HG03521 (cell line): ENCODE results near the gene MIS12.

Experiments
- ATAC-seq: cut with Tn5 transposase; IDR thresholded peaks from one replicate; pipeline ENCODE4 v1.9.1; 2021; ENCODE audit warnings: mild to moderate bottlenecking, moderate library complexity; ENCODE audit not compliant: unreplicated experiment

Gene MIS12

GRCh38 chr17:5486206-5487124 lies at the start of gene MIS12:
Gene MIS12, plus strand, starts transcription at chr17:5486566. Its CDS starts 2,297 bp downstream, at chr17:5488863.
- ATAC-seq, result peak; percentile 88

DNA sequence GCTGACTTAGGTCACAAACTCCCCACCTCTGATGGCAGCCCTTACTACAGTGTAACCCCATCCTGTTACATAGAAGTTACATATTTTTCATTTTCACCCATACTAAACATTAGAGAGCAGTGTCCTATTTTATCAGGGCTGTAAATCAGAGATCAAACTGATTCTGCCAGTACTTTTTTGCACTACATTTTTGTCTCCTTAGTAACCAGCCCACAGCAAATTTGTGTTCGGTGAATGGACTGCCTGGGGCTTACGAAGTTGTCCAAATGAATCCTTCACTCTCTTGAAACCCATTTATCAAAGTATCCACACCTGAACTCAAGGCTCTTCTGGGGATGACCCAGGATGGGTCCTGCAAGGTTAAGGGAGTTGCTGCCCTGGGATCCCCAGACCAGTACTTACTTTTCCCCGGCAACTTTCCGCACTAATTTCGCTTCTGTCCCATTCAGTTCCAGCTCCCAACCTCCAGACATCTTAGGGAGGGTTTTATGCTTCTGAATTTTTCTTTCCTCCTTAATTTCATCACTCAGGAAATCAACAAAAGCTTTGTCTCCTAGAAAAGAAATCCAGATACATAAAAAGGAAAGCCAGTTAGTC lies 48.5 kb upstream of the MIS12 start:
- ATAC-seq, result no peak

- peak; percentile 81 for ATAC-seq
Observed at GRCh38 chr17:5438716-5439445, 47.5 kb upstream of the MIS12 start, which contains the start of gene C1QBP. Gene C1QBP, minus strand, starts transcription at chr17:5439155. Its CDS starts 82 bp downstream, at chr17:5439073.

GRCh38 chr17:5439446-5439764 lies 47.0 kb upstream of the MIS12 start:
- no peak for ATAC-seq

DNA sequence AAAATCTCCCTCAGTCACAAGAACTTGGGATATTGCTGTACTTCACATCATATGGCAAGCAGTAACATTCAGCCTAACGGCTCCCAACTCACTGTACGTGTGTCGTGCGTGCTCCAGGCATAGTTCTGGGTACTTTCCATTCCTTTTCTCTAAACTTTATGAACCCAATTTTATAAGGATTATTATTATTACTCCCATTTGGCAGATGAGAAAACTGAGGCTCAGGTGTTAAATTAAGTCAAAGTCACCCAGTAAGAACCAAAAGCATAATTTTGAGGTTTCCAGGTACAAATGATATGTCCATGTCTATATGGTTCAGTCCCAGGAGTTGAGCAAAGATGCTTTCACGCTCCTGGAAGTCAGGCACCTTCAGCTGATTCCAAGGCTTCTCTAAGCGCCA lies 42.6 kb upstream of the MIS12 start:
- ATAC-seq, result no peak

DNA sequence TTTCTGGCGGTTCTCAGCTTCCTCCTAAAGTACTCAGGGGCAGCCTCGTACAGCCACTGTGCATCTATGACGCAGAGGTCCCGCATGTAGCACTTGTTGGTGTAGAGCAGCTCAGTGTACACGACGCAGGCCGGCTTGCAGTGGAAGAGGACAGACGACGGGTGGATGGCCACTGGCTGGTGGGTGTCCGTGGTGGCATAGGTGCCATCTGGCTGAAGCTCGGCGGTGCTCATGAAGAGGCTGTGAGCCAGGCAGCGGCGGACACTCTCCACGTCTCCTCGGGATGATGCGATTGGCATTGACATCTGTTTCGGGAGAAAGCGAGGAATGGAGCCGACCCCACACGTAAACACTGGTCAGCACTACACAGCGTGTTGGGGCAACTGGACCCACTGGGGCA lies 42.2 kb upstream of the MIS12 start:
- ATAC-seq, result no peak

GRCh38 chr17:5446786-5447185 lies 39.6 kb upstream of the MIS12 start:
- no peak for ATAC-seq

GRCh38 chr17:5464717-5465507 lies 21.5 kb upstream of the MIS12 start:
- ATAC-seq, result no peak

DNA sequence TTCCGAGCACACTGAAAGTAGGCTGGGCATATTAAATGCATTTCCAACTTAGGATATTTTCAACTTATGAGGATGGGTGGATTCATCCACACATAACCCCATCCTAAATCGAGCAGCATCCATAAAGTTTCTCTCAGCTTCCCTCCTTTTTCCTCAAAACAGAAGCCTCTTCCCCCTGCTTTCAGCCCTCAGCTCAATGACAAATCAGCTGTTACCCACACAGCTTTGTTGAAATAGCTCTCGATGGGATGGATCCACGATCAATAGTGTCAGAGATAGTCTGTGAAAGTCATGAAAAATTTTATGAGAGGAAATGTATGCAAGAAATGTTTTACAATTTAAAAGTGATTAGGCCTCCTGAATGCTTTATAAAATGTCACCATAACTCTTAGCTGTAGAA lies 20.1 kb upstream of the MIS12 start:
- ATAC-seq, result no peak

GRCh38 chr17:5467416-5467815 lies 18.9 kb upstream of the MIS12 start:
- no peak for ATAC-seq

DNA sequence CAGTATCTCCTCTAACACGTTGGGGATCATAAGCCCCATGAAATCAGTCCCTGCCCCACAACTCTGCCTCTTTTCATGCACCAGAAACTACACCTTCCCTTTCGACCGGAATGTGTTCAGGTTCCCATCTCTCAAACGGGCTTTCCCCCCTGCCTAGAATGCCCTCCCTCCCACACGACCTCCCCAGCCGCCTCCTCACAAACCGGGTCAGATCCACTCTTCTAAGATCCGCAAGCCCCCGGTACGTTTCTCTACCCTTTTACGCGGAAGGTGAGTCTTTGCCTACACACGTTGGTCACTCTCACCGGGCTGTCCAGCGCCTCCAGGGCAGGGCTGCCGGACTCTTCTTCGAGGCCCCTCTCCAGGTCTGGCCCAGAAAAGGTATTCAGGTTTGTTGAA lies 18.3 kb upstream of the MIS12 start:
- ATAC-seq, result peak; percentile 14

DNA sequence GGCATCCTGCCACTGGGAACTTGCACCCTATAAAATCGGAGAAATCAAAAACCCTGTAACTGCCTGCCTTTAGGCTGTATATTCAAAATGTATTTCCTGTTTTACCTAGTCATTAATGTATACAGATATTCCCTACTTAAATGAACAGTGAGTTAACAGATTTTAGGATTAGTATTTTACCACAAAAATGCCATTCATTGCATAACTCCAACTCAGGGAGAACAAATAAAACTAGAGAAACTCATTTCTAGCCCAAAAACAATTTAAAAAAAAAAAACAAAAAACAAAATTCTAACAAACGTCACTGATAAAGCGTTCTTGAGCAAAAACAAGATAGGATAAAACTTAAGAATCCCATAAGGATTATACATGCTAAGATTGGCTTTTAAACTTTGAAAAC lies 13.9 kb upstream of the MIS12 start:
- ATAC-seq, result no peak

GRCh38 chr17:5473906-5474305 lies 12.5 kb upstream of the MIS12 start:
- no peak for ATAC-seq

- ATAC-seq, result no peak
Observed at GRCh38 chr17:5478992-5479391, 7.4 kb upstream of the MIS12 start.

DNA sequence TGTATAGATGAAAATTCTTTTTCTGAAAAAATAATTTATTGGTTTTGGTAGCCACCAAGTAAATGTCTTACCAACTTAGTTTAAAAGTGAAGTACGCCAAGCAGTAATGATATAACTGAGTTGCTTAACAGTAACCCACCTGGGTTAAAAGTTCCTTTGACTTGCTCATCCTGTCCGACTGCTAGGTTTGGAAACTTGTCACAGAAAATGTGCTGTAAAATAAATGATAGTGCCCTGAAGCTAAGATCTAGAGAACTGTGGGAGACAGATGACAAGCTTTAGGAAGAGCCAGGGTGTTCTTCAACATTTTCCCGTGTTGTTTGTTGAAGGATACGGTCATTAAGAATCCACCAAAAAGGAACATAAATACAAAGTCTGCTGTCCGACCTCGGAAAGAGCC lies 5.4 kb upstream of the MIS12 start:
- no peak for ATAC-seq

- ATAC-seq, result no peak
Observed at GRCh38 chr17:5481451-5481850, 4.9 kb upstream of the MIS12 start.

DNA sequence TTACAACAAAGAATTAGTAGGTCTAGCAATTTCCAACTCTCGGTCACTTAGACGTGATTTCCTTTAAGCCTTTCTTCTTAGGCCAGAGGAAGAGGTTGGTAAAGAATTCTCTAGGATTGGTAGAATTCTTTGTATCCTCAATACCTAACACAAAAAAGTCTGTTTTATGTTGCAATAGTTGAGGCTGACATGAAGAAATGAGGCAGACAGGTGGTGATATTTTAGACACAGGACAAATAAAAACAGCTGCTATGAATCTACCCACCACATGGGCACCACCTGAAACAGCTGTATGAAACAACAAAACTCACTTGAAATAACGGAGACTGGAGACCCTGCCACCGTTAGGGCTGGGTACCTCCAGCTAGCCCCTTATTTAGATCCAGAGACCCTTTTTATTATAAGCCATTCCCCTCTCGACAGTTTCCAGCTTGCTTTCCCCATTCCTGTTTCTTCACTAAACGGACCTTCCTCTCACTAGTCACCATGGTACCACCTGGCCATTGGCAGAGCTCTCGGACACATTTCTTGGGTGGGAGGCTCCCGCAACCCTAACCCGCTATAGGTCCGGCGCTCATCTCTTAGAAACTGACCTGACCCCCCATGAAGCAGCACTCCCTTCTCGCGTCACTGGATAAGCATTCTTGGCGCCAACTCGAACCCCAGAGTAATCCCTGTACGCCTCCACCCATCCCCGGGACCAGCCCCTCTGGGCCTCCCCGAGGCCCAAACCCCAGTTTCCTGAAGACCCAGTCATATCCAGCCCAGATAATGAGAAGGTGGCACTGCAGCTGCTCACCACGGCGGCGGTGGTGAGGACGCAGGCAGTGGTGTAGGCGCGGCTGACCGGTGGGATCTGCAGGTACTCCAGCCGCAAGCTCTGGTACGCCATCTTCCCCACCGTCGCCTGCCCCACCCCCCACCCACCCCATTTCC lies 828 bp upstream of the MIS12 start, which contains the start of gene DERL2:
Gene DERL2, minus strand, starts transcription at position 909 of the 936 bp plus-strand sequence. Its CDS starts 17 bp downstream, at position 892.
- peak; percentile 15 for ATAC-seq

DNA sequence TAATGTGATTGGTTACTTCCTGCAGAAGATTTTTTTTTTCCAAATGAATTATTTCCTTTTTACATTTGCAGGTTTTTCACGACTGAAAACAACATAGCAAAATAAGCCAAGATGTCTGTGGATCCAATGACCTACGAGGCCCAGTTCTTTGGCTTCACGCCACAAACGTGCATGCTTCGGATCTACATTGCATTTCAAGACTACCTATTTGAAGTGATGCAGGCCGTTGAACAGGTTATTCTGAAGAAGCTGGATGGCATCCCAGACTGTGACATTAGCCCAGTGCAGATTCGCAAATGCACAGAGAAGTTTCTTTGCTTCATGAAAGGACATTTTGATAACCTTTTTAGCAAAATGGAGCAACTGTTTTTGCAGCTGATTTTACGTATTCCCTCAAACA lies 2.4 kb downstream of the MIS12 start:
- ATAC-seq, result no peak

- no peak for ATAC-seq
Observed at GRCh38 chr17:5492970-5493369, 6.6 kb downstream of the MIS12 start.
